Neuron (in vitro differentiated cells): ENCODE results near the gene DHRS9.

Experiments
- H2AFZ ChIP-seq: one replicate; pipeline ENCODE4 v1.6.1; 2013; ENCODE audit warnings: low read depth, mild to moderate bottlenecking, inconsistent platforms, low read length, moderate library complexity
- H3K27me3 ChIP-seq: one replicate; pipeline ENCODE4 v1.6.1; 2013; ENCODE audit warnings: low read length; ENCODE audit not compliant: insufficient read depth
- H3K36me3 ChIP-seq: one replicate; pipeline ENCODE4 v1.6.1; 2013; ENCODE audit warnings: low read length; ENCODE audit not compliant: insufficient read depth
- H3K4me1 ChIP-seq: one replicate; pipeline ENCODE4 v1.6.1; 2013; ENCODE audit warnings: low read length; ENCODE audit not compliant: insufficient read depth
- H3K4me3 ChIP-seq: 2 replicates; pipeline ENCODE4 v1.5.1; 2013; ENCODE audit warnings: mild to moderate bottlenecking, low read length, moderate library complexity
- H3K9me3 ChIP-seq: one replicate; pipeline ENCODE4 v1.6.1; 2013; ENCODE audit warnings: low read length

The DHRS9 gene

DNA sequence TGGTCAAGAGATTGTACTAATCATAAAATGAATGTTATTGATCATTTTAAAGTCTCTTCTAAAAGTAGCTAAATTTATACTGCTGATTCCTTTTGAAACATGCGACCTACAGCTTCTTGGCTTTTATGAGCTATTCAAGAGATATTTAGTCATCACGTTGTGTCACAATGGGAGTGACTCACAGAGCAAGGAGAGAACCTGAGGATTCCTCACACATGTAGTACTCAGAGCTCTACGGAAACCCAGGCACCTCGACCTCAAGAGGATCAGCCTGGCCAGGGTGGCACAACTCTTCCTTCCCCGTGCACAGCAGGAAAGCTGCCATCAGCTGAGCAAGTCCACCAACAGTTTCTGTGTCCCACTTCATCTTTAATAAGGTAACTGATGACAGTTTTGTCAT, at the start of gene DHRS9:
TSS of gene DHRS9 (plus strand) at position 223 of the 400 bp plus-strand sequence. CDS start 12,019 bp downstream, outside the sequence.
- Histone ChIP-seq H2AFZ (no peak within 1 kb of the TSS), H3K9me3 (no peaks in the 10 kb centered on the region), H3K4me1 (no peaks in the 10 kb centered on the region), H3K36me3 (no peaks in the 10 kb centered on the region), H3K27me3 (peaks cover 11% of the 10 kb centered on the region), H3K4me3 (no peak within 1 kb of the TSS)

- Histone ChIP-seq H3K4me1 (no peaks in the 10 kb centered on the region), H2AFZ (no peak overlapping the region), H3K36me3 (no peaks in the 10 kb centered on the region), H3K27me3 (no peaks in the 10 kb centered on the region), H3K4me3 (no peak overlapping the region), H3K9me3 (no peaks in the 10 kb centered on the region)
These were observed 46.2 kb upstream of the DHRS9 start for GRCh38 chr2:169023161-169023560.

DNA sequence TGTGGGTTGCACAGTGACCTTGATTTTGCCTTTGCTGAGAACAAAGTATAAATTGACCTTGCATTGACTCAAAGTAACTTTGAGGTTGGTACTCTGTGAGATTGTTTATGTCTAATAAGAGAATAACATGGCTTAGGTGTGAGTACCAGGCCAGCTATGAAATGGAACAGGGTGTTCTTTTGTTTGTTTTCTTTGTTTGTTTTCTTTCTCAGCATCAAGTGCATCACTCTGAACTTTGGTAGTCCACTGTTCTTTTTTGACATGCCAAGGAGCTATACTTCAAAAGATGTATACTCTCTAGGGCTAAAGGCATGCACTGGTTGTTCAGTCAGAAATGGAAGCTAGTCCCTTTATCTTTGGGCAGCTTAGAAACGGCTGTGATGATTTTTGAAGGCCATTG, 43.3 kb upstream of the DHRS9 start:
- peaks cover 4% of the 10 kb centered on the region for H3K4me1 ChIP-seq

GRCh38 chr2:169027234-169027633, 42.1 kb upstream of the DHRS9 start:
- H3K9me3 ChIP-seq = no peaks in the 10 kb centered on the region
- no peak overlapping the region for H2AFZ ChIP-seq
- H3K4me3 ChIP-seq = no peak overlapping the region
- H3K4me1 ChIP-seq = peaks cover 4% of the 10 kb centered on the region
- no peaks in the 10 kb centered on the region for H3K27me3 ChIP-seq
- H3K36me3 ChIP-seq = no peaks in the 10 kb centered on the region

More for the DNA sequence above, 43.3 kb upstream of the DHRS9 start:
- no peaks in the 10 kb centered on the region for H3K27me3 ChIP-seq
- H3K36me3 ChIP-seq = no peaks in the 10 kb centered on the region
- H3K9me3 ChIP-seq = no peaks in the 10 kb centered on the region
- H3K4me3 ChIP-seq = no peak overlapping the region
- no peak overlapping the region for H2AFZ ChIP-seq

DNA sequence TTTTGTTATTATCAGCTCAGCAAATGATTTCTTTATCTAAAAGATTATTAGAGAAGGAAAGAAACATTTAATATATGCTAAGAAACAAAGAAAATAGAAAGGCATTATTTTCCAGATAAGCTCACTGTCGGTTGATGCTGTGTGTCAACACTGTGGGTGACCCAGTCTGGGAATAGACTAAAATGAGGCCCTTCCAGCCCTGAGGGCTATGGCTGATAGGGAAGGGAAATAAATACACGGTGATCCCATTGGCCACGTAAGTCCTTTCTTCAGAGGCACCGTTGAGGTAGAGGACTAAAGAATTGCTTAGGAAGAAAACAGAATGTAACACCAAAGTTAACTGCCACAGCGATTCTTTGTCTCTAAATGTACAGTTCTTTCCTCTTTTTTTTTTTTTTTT, 40.0 kb upstream of the DHRS9 start:
- no peaks in the 10 kb centered on the region for H3K36me3 ChIP-seq
- no peak overlapping the region for H3K4me3 ChIP-seq
- no peaks in the 10 kb centered on the region for H3K9me3 ChIP-seq
- no peaks in the 10 kb centered on the region for H3K27me3 ChIP-seq
- H3K4me1 ChIP-seq = peaks cover 4% of the 10 kb centered on the region
- H2AFZ ChIP-seq = peak overlapping the region; percentile 47

DNA sequence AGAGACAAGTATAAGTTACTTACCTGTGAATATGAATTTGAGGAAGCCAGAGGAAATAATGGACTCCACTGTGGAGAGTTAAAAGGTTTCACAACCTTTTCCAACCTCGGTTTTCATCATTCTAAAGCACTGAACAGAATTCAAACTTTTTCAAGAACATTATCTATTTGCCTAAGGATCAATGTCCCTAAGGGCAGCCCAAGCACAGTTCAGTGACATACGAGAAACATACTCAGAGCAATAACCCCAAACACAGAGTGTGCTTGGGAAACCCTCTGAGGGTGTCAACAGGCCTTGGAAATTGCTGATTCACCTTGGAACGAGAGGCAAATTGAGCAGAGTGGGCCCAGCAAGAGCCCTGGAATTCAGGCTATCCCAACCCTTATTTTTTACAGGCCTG, 38.2 kb upstream of the DHRS9 start, which contains the start of gene ABCB11:
TSS of gene ABCB11 (minus strand) at position 123 of the 400 bp plus-strand sequence. CDS start 13,199 bp downstream, outside the sequence.
- H3K27me3 ChIP-seq = no peaks in the 10 kb centered on the region
- peaks cover 4% of the 10 kb centered on the region for H3K4me1 ChIP-seq
- no peaks in the 10 kb centered on the region for H3K36me3 ChIP-seq
- no peak within 1 kb of the TSS for H2AFZ ChIP-seq
- no peak within 1 kb of the TSS for H3K4me3 ChIP-seq
- no peaks in the 10 kb centered on the region for H3K9me3 ChIP-seq

DNA sequence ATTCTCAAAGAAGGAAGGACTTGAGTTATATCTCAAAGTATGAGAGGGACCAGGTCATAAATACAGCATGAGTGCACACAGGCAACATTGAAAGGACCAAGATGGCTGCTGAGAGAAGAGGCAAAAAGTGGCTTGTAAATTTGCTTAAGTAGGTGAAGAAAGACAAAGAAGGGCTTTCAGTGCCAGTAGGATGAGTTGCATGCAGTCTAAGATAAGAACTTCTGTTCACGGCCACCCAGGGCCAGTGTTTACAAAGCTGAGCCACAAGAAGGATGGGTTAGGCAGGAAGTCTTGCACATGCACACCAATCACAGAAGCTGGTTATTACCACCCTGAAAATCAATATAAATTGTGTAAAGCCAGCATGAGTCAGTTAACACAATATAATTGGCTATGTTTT, 35.1 kb upstream of the DHRS9 start:
- H3K36me3 ChIP-seq = no peaks in the 10 kb centered on the region
- no peak overlapping the region for H2AFZ ChIP-seq
- no peaks in the 10 kb centered on the region for H3K4me1 ChIP-seq
- H3K27me3 ChIP-seq = no peaks in the 10 kb centered on the region
- H3K4me3 ChIP-seq = no peak overlapping the region
- H3K9me3 ChIP-seq = no peaks in the 10 kb centered on the region

GRCh38 chr2:169034984-169035544, 34.3 kb upstream of the DHRS9 start:
- no peaks in the 10 kb centered on the region for H3K27me3 ChIP-seq
- H3K9me3 ChIP-seq = no peaks in the 10 kb centered on the region

DNA sequence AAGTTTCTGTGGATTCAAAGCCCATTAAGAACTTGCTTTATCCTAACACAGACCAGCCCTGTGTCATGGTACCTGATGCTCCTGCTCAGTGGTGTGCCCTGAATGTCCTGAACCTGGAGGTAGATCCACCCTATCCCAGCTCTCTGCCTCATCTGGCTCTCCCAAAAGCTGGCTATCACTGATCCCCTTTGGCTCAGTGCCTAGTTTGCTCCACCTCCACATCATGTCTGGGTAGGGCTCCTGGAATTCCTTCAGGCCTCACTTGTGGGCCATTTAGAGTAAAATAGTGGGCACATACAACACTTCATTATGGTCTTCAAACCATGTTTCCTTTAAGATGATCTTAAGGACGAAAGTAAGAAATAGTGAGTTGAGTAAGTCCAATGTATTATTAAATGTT, 33.5 kb upstream of the DHRS9 start:
- no peaks in the 10 kb centered on the region for H3K27me3 ChIP-seq
- no peaks in the 10 kb centered on the region for H3K36me3 ChIP-seq
- H2AFZ ChIP-seq = no peak overlapping the region
- H3K4me1 ChIP-seq = no peaks in the 10 kb centered on the region
- H3K4me3 ChIP-seq = no peak overlapping the region
- H3K9me3 ChIP-seq = no peaks in the 10 kb centered on the region

More at GRCh38 chr2:169034984-169035544, 34.3 kb upstream of the DHRS9 start:
- H3K36me3 ChIP-seq = no peaks in the 10 kb centered on the region
- H2AFZ ChIP-seq = no peak overlapping the region
- H3K4me1 ChIP-seq = no peaks in the 10 kb centered on the region
- no peak overlapping the region for H3K4me3 ChIP-seq

DNA sequence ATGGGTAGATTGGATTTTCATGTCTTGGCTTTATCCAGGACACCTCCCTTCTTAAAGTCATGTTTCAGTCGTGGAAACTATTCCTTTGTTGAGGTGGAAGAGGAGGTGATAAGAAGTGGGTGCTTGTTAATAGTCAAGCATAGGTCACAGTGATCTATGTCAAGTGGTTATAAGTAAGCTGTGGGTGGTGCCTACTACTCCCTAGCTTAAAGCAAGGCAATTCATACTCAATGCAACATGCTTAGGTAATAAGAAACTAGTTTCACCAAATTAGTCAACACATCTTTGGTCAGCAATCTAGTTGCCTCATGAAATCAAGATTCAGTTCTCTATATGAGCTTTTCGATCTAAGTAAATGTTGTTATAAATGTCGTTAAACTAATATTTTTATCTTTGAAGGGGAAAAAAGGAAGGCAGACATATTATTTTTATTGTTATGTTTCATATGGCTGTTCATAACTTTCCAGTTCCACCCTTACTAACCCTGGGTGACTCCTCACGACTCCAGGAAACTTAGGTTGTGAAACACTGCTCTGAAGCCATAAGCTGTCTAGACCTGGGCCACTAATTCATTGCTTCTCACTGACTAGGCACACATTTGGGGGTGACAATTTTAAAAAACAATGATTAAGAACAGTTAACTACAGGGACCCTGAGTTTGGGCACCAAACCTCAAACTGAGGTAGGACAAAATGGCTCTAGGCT, 32.5 kb upstream of the DHRS9 start:
- no peaks in the 10 kb centered on the region for H3K27me3 ChIP-seq
- H3K9me3 ChIP-seq = no peaks in the 10 kb centered on the region
- no peaks in the 10 kb centered on the region for H3K4me1 ChIP-seq
- H2AFZ ChIP-seq = no peak overlapping the region
- H3K4me3 ChIP-seq = no peak overlapping the region
- H3K36me3 ChIP-seq = no peaks in the 10 kb centered on the region

DNA sequence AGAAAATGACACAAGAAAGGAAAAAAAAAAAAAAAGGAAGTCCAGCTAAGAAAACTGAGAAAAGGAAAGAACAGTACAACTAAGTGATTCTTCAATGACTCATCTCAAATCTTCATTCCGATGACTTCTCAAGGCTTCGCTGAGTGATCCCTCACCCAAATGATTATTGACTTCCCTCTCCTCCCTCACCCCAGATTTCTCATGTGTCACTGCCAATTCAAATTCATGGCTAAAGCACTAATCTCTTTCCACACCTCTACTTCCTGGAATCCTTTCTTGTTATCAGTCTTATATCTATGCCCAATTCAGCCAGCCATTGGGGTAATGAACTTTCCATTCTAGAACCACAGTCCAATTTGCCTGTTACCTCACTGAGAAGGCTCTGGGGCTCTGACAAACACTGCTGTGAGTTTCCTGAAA, 31.0 kb upstream of the DHRS9 start:
- H2AFZ ChIP-seq = no peak overlapping the region
- no peaks in the 10 kb centered on the region for H3K9me3 ChIP-seq
- H3K4me1 ChIP-seq = no peaks in the 10 kb centered on the region
- H3K4me3 ChIP-seq = no peak overlapping the region
- H3K27me3 ChIP-seq = no peaks in the 10 kb centered on the region
- H3K36me3 ChIP-seq = no peaks in the 10 kb centered on the region

DNA sequence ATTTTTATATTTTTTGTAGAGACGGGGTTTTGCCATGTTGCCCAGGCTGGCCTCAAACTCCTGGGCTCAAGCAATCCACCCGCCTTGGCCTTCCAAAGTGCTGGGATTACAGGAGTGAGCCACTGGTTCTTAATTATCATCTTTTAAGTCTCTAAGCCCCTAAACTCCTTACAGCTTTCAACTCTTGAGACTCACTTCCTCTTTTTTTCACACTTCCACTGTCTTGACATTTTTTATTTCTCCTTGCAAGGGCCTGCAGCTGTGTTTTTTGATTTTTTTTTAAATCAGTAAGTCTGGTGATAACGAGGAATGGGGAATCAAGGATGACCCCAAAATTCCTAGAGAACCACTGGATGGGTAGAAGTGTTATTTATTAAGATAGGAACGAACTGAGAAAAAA, 29.7 kb upstream of the DHRS9 start:
- no peaks in the 10 kb centered on the region for H3K4me1 ChIP-seq
- no peak overlapping the region for H2AFZ ChIP-seq
- H3K36me3 ChIP-seq = no peaks in the 10 kb centered on the region
- no peaks in the 10 kb centered on the region for H3K27me3 ChIP-seq
- no peak overlapping the region for H3K4me3 ChIP-seq
- H3K9me3 ChIP-seq = no peaks in the 10 kb centered on the region

GRCh38 chr2:169041594-169041993, 27.8 kb upstream of the DHRS9 start:
- Histone ChIP-seq H3K4me3 (no peak overlapping the region), H3K27me3 (no peaks in the 10 kb centered on the region), H3K36me3 (no peaks in the 10 kb centered on the region), H3K4me1 (no peaks in the 10 kb centered on the region), H3K9me3 (no peaks in the 10 kb centered on the region), H2AFZ (no peak overlapping the region)
